Epithelial cell of esophagus (primary cell): ENCODE measurements around the gene RBM14.
"Not testable (repeated sequence)": the region's sequence is repeated elsewhere in the genome, so short reads cannot be mapped to it uniquely, and the experiment has no call there.

Experiments
- DNase-seq: peaks from one replicate; pipeline ENCODE4 v3.0.0; 2010; ENCODE audit warnings: low read depth
- H3K4me3 ChIP-seq: 2 replicates; pipeline ENCODE4 v1.5.1; 2011; ENCODE audit warnings: mild to moderate bottlenecking, low read length, control low read depth
- TF ChIP-seq, protein P1 (sequence below): IDR thresholded peaks from 2 replicates; pipeline ENCODE4 v1.5.1; 2011; ENCODE audit warnings: low read depth, mild to moderate bottlenecking, low read length, control low read depth, inconsistent platforms; ENCODE audit not compliant: insufficient read depth; ENCODE audit errors: missing control alignments

The RBM14 gene

GRCh38 chr11:66637557-66638176, 21.2 kb downstream of the RBM14 start:
- TF ChIP-seq, protein P1, sequence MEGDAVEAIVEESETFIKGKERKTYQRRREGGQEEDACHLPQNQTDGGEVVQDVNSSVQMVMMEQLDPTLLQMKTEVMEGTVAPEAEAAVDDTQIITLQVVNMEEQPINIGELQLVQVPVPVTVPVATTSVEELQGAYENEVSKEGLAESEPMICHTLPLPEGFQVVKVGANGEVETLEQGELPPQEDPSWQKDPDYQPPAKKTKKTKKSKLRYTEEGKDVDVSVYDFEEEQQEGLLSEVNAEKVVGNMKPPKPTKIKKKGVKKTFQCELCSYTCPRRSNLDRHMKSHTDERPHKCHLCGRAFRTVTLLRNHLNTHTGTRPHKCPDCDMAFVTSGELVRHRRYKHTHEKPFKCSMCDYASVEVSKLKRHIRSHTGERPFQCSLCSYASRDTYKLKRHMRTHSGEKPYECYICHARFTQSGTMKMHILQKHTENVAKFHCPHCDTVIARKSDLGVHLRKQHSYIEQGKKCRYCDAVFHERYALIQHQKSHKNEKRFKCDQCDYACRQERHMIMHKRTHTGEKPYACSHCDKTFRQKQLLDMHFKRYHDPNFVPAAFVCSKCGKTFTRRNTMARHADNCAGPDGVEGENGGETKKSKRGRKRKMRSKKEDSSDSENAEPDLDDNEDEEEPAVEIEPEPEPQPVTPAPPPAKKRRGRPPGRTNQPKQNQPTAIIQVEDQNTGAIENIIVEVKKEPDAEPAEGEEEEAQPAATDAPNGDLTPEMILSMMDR = no peak
- peak overlapping the region; percentile 27 for H3K4me3 ChIP-seq
- DNase-seq = peak; percentile 4

DNA sequence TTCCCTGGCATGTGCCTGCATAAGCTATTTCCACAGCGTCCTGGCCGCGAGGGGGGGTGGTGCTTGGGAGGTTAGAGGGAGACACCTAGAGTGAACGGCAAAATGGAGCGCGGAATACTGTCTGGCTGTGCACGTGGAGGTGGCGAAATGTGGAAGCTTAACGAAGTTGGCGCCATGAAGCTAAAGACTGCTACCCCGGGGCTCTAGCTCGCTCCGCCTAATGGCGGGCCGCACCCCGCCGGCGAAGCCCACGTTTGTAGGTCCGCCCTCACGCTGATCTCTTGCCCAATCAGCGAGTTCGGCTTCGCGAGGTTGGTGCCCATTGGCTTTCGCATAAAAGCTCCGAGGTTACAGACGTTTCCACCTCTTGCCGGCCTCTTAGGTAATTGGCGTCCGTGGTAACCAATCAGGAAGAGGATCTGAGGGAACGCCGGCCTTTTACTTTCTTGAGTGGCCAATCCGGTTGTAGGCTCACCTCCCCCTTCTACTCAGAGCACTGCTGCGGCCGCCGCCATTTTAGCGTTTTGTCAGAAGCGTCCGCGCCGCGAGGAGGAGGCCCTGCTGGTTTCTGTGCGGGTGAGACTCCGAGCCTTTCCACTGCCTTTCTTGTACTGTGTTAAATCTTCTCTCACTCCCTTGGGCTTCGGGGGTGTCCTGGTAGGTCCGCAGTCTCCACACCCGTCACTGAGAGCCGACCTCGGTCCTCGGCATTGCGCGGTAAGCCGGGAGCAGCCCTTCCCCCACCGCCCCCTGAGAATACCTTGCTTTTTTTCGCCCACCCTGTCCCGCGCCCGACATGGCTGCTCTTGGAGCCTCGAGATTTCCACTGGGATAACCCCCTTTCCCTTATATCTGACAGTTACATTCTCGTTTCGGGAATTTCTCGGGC, 22.0 kb downstream of the RBM14 start, which contains the start of gene RBM4:
TSS of gene RBM4 (plus strand) at position 527 of the 889 bp plus-strand sequence. CDS start 1,009 bp downstream, outside the sequence.
- TF ChIP-seq, protein P1 = peak; percentile 20
- peak within 1 kb of the TSS; percentile 95 for H3K4me3 ChIP-seq
- peak; percentile 100 for DNase-seq

DNA sequence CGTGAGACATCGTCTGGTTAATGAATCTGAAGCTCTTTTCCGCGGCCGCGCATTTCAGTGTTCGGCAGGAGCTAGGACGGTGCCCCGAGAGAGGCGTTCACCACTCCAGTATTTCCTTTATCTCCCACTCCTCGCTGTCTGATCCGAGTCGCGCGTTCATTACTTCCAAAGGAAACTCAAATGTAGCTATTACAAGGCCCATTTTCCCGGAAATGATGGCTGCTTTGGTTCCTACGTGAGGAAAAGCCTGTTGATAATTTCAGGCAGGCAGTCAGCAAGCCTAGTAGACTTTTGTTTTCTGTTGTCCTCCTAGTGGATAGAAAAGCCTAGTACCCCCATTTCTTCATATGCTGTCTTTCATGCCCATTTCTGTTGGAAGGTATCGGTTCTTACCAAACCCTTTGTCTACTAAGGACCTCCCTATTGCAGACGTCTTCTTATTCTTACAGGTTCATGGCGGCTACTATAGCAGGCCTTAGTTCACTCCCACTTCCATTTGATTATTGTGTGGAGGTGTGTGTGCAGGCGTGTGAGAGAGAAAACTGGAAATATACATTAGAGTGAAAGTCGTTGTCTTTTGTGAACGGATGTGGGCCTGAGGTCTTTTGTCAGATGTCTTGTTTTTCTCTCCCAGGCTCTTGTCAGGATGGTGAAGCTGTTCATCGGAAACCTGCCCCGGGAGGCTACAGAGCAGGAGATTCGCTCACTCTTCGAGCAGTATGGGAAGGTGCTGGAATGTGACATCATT, 22.8 kb downstream of the RBM14 start:
- DNase-seq = peak; percentile 26
- H3K4me3 ChIP-seq = peak overlapping the region; percentile 95
- TF ChIP-seq, protein P1 = no peak

DNA sequence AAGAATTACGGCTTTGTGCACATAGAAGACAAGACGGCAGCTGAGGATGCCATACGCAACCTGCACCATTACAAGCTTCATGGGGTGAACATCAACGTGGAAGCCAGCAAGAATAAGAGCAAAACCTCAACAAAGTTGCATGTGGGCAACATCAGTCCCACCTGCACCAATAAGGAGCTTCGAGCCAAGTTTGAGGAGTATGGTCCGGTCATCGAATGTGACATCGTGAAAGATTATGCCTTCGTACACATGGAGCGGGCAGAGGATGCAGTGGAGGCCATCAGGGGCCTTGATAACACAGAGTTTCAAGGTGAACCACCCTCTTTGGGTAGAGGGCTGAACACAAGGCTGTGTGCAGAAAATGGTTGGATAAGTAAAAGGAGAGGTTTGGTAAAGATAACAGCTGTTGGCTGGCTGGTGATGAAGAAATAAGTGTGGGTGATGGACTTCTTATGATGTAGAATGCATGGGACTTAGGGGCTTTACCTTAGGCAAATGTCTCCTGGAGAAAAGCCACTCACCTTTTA, 23.4 kb downstream of the RBM14 start:
- peak overlapping the region; percentile 95 for H3K4me3 ChIP-seq
- not testable (repeated sequence) for DNase-seq

DNA sequence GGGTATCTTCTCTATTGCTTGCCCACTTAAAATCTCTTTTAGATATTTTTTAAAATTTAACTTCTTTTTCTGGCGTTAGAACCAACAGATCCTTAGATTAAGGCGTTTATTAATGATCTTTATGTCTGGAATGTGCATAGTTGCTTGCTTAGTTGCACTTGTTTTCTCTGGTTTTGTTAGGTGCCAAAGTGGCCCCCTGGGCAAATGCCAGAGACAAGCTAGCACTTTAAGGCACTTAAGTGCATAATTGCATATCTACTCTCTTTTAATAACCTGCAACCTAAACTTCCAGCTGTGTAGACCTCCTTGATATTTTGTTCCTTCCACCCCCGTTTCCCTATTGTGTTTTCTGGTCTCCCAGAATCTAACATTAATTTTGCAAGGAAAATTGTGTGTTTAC, 25.4 kb downstream of the RBM14 start:
- TF ChIP-seq, protein P1 = no peak
- H3K4me3 ChIP-seq = peak overlapping the region; percentile 95
- no peak for DNase-seq

- no peak for DNase-seq
- TF ChIP-seq, protein P1 = no peak
These were observed 27.5 kb downstream of the RBM14 start for GRCh38 chr11:66643745-66644437.

More at GRCh38 chr11:66643745-66644437, 27.5 kb downstream of the RBM14 start:
- no peak overlapping the region for H3K4me3 ChIP-seq
